IMR-90 (cell line): ENCODE data around the gene ABCA10. TPM values are rescaled to one million over a fixed set of nuclear protein-coding genes. Genes with fewer than 3 reads are reported as not detected.

Experiments
- ATAC-seq: fragments of 200-7000 bp; cut with Tn5 transposase; 2 replicates; pipeline ENCODE4 v1.9.1; 2020; ENCODE audit warnings: low read depth, mild to moderate bottlenecking, moderate library complexity
- Bru-seq: library from RNA; stranded (reverse); fragments of 400-500 nt; gene quantifications from one replicate; lab custom pipeline; 2021; lab: Mats Ljungman, UMichigan
- BruChase-seq, 2 experiments: library from RNA; stranded (reverse); fragments of 400-500 nt; gene quantifications; one replicate each; lab custom pipeline; 2021; lab: Mats Ljungman, UMichigan
- BruUV-seq: library from RNA; stranded (reverse); fragments of 400-500 nt; replicated peaks from 2 replicates; lab custom pipeline; 2021; lab: Mats Ljungman, UMichigan
- CTCF ChIA-PET: fragments of 300-600 bp; formaldehyde crosslinking; extraction: SDS; loops from one replicate; lab custom pipeline; 2021; ENCODE audit warnings: antibody characterized with exemption; lab: Yijun Ruan, JAX
- POLR2A ChIA-PET: fragments of 300-600 bp; sonication (Branson Sonifier 250); formaldehyde crosslinking; loops from one replicate; lab custom pipeline; 2022; ENCODE audit warnings: antibody characterized with exemption; ENCODE audit not compliant: unreplicated experiment; lab: Charles Lee
- DNase-seq: peaks from one replicate; pipeline ENCODE4 v3.0.0; 2013
- H2AFZ ChIP-seq: replicated peaks from 2 replicates; pipeline ENCODE3; 2013; ENCODE audit warnings: low read length, mild to moderate bottlenecking; ENCODE audit not compliant: poor library complexity
- H2AK5ac ChIP-seq: 2 replicates; pipeline ENCODE4 v1.6.1; 2013; ENCODE audit warnings: low read depth, low read length, inconsistent platforms
- H2AK9ac ChIP-seq: replicated peaks from 2 replicates; pipeline ENCODE3; 2013; ENCODE audit warnings: mild to moderate bottlenecking, low read depth, low read length, moderate library complexity; ENCODE audit not compliant: poor library complexity
- H2BK120ac ChIP-seq: 2 replicates; pipeline ENCODE4 v1.6.1; 2013; ENCODE audit warnings: low read depth, low read length, inconsistent platforms
- H2BK15ac ChIP-seq: 3 replicates; pipeline ENCODE4 v1.6.1; 2013; ENCODE audit warnings: low read depth, low read length, inconsistent platforms
- H2BK20ac ChIP-seq: 2 replicates; pipeline ENCODE4 v1.6.1; 2013; ENCODE audit warnings: low read depth, mild to moderate bottlenecking, inconsistent platforms, low read length, moderate library complexity
- H2BK5ac ChIP-seq: 2 replicates; pipeline ENCODE4 v1.6.1; 2013; ENCODE audit warnings: mild to moderate bottlenecking, low read depth, low read length, inconsistent platforms; ENCODE audit not compliant: poor library complexity, severe bottlenecking
- H3K14ac ChIP-seq: replicated peaks from 2 replicates; pipeline ENCODE4 v1.6.1; 2013; ENCODE audit warnings: low read depth, low read length, inconsistent platforms
- H3K18ac ChIP-seq: 2 replicates; pipeline ENCODE4 v1.6.1; 2013; ENCODE audit warnings: low read depth, low read length, control low read depth
- H3K23ac ChIP-seq: 2 replicates; pipeline ENCODE4 v1.6.1; 2013; ENCODE audit warnings: low read depth, low read length, inconsistent platforms
- H3K27ac ChIP-seq: 2 replicates; pipeline ENCODE4 v1.5.1; 2013; ENCODE audit warnings: mild to moderate bottlenecking, control low read depth, low read length; ENCODE audit not compliant: insufficient read depth
- H3K27me3 ChIP-seq: 2 replicates; pipeline ENCODE4 v1.6.1; 2013; ENCODE audit warnings: low read length; ENCODE audit not compliant: control insufficient read depth, insufficient read depth
- H3K36me3 ChIP-seq: 2 replicates; pipeline ENCODE4 v1.6.1; 2013; ENCODE audit warnings: low read length, mixed read lengths; ENCODE audit not compliant: control insufficient read depth, insufficient read depth
- H3K4ac ChIP-seq: 2 replicates; pipeline ENCODE4 v1.6.1; 2013; ENCODE audit warnings: low read depth, low read length, inconsistent platforms
- H3K4me1 ChIP-seq: 2 replicates; pipeline ENCODE4 v1.6.1; 2013; ENCODE audit warnings: low read length, mixed read lengths; ENCODE audit not compliant: control insufficient read depth, insufficient read depth
- H3K4me2 ChIP-seq: 2 replicates; pipeline ENCODE4 v1.6.1; 2013; ENCODE audit warnings: low read depth, mild to moderate bottlenecking, control low read depth, low read length, moderate library complexity
- H3K4me3 ChIP-seq: 2 replicates; pipeline ENCODE4 v1.5.1; 2013; ENCODE audit warnings: low read depth, mild to moderate bottlenecking, control low read depth, low read length, moderate library complexity; ENCODE audit not compliant: insufficient read depth
- H3K56ac ChIP-seq: 2 replicates; pipeline ENCODE4 v1.6.1; 2013; ENCODE audit warnings: low read length, inconsistent platforms; ENCODE audit not compliant: insufficient read depth; ENCODE audit errors: extremely low read depth
- H3K79me1 ChIP-seq, 2 experiments: 2 replicates each; pipeline ENCODE4 v1.6.1; 2013; ENCODE audit warnings: low read length in 2 of 2, inconsistent platforms in 1 of 2, low read depth in 1 of 2
- H3K9ac ChIP-seq: 2 replicates; pipeline ENCODE4 v1.6.1; 2013; ENCODE audit warnings: low read depth, low read length, control low read depth
- H3K9me1 ChIP-seq: 2 replicates; pipeline ENCODE4 v1.6.1; 2013; ENCODE audit warnings: low read length, inconsistent platforms; ENCODE audit not compliant: insufficient read depth
- H3K9me3 ChIP-seq: 2 replicates; pipeline ENCODE4 v1.6.1; 2013; ENCODE audit warnings: low read length; ENCODE audit not compliant: control insufficient read depth, insufficient read depth
- H4K20me1 ChIP-seq: 2 replicates; pipeline ENCODE4 v1.6.1; 2013; ENCODE audit warnings: low read length, inconsistent platforms; ENCODE audit not compliant: insufficient read depth
- H4K5ac ChIP-seq: 2 replicates; pipeline ENCODE4 v1.6.1; 2013; ENCODE audit warnings: mild to moderate bottlenecking, low read depth, low read length, control low read depth
- H4K8ac ChIP-seq, 2 experiments: 2 replicates each; pipeline ENCODE4 v1.6.1; 2013; ENCODE audit warnings: low read depth in 2 of 2, low read length in 2 of 2, control low read depth in 1 of 2, inconsistent platforms in 1 of 2
- H4K91ac ChIP-seq: 2 replicates; pipeline ENCODE4 v1.6.1; 2013; ENCODE audit warnings: low read depth, low read length, inconsistent platforms; ENCODE audit not compliant: insufficient read depth
- BHLHE40 ChIP-seq: fragments of 150-350 bp; IDR thresholded peaks from 2 replicates; pipeline ENCODE4 v1.6.1; 2016; ENCODE audit warnings: mild to moderate bottlenecking, low read depth, low read length
- CEBPB ChIP-seq: IDR thresholded peaks from 2 replicates; pipeline ENCODE4 v1.6.1; 2012; ENCODE audit warnings: low read depth, low read length, improper control_type of control experiment
- CHD1 ChIP-seq: IDR thresholded peaks from 2 replicates; pipeline ENCODE4 v1.6.1; 2012; ENCODE audit warnings: low read depth, low read length, improper control_type of control experiment
- CTCF ChIP-seq: conservative IDR thresholded peaks from 2 replicates; pipeline ENCODE4 v1.5.1; 2012; ENCODE audit warnings: mild to moderate bottlenecking, low read depth, low read length, improper control_type of control experiment
- ELK1 ChIP-seq: fragments of 150-350 bp; IDR thresholded peaks from 2 replicates; pipeline ENCODE4 v1.6.1; 2016; ENCODE audit warnings: low read depth, mild to moderate bottlenecking, low read length, moderate library complexity, borderline replicate concordance
- FOS ChIP-seq: fragments of 150-350 bp; IDR thresholded peaks from 2 replicates; pipeline ENCODE4 v1.6.1; 2016; ENCODE audit warnings: low read depth, low read length
- MAFK ChIP-seq: IDR thresholded peaks from 2 replicates; pipeline ENCODE4 v1.6.1; 2012; ENCODE audit warnings: low read depth, low read length, improper control_type of control experiment
- MAZ ChIP-seq: IDR thresholded peaks from 2 replicates; pipeline ENCODE4 v1.6.1; 2012; ENCODE audit warnings: low read depth, mild to moderate bottlenecking, low read length, improper control_type of control experiment, moderate library complexity, borderline replicate concordance
- MXI1 ChIP-seq: IDR thresholded peaks from 2 replicates; pipeline ENCODE4 v1.6.1; 2012; ENCODE audit warnings: low read depth, mild to moderate bottlenecking, low read length, moderate library complexity, borderline replicate concordance
- NFE2L2 ChIP-seq: fragments of 150-350 bp; IDR thresholded peaks from 2 replicates; pipeline ENCODE4 v1.6.1; 2016; ENCODE audit warnings: low read depth, mild to moderate bottlenecking, low read length
- POLR2A ChIP-seq: IDR thresholded peaks from 2 replicates; pipeline ENCODE4 v1.6.1; 2012; ENCODE audit warnings: mild to moderate bottlenecking, low read depth, low read length
- RAD21 ChIP-seq: IDR thresholded peaks from 2 replicates; pipeline ENCODE4 v1.6.1; 2012; ENCODE audit warnings: low read length, improper control_type of control experiment
- RCOR1 ChIP-seq: IDR thresholded peaks from 2 replicates; pipeline ENCODE4 v1.6.1; 2012; ENCODE audit warnings: mild to moderate bottlenecking, low read length, improper control_type of control experiment; ENCODE audit not compliant: insufficient replicate concordance
- RFX5 ChIP-seq: IDR thresholded peaks from 2 replicates; pipeline ENCODE4 v1.8.0; 2012; ENCODE audit warnings: low read depth, mild to moderate bottlenecking, low read length, moderate library complexity
- SMC3 ChIP-seq: fragments of 150-350 bp; IDR thresholded peaks from 2 replicates; pipeline ENCODE4 v1.6.1; 2016; ENCODE audit warnings: low read depth, mild to moderate bottlenecking, antibody characterized with exemption, low read length, moderate library complexity
- WGBS, 2 experiments: methylation state at CpG; one replicate each; pipeline versions ENCODE4 v1.1.5 to v1.1.7; 2013; ENCODE audit warnings: missing lambda C conversion rate in 2 of 2; ENCODE audit not compliant: insufficient read length in 1 of 2; ENCODE audit errors: extremely low coverage in 2 of 2; 5-methylcytosine and 5-hydroxymethylcytosine counted together
- dilution Hi-C: fragments of 300-500 bp; cut with HindIII; formaldehyde crosslinking; loops from one replicate; pipeline ENCODE4 v1.14.3; 2018; ENCODE audit warnings: low sequenced_read_pairs; ENCODE audit not compliant: unreplicated experiment
- in situ Hi-C: fragments of 300-500 bp; cut with MboI; formaldehyde crosslinking; loops from 3 replicates; pipeline ENCODE4 v1.14.3; 2019; ENCODE audit warnings: low sequenced_read_pairs, inconsistent platforms, mixed read lengths
- intact Hi-C: fragments of 100-400 bp; cut with micrococcal nuclease; formaldehyde crosslinking; loops from 2 replicates; pipeline ENCODE4 v1.10.0; 2022
- long read RNA-seq: library from polyadenylated mRNA; unstranded; transcript quantifications from one replicate; pipeline ENCODE4 v2.0.0, GENCODE V29; 2021; ENCODE audit not compliant: unreplicated experiment
- polyA plus RNA-seq, 3 experiments: library from polyadenylated mRNA; depleted of rRNA; stranded (reverse); fragments of >200 nt; gene quantifications; 2 replicates each; pipeline ENCODE4 v1.2.3, GENCODE V29; 2012; ENCODE audit warnings: low replicate concordance in 1 of 3
- total RNA-seq: library from RNA; depleted of rRNA; stranded (reverse); fragments of >200 nt; gene quantifications from 2 replicates; pipeline ENCODE4 v1.2.3, GENCODE V29; 2012; rRNA removed
- TF ChIP-seq, protein P1 (sequence below): fragments of 150-350 bp; IDR thresholded peaks from 2 replicates; pipeline ENCODE4 v1.6.1; 2017; ENCODE audit warnings: mild to moderate bottlenecking, antibody characterized with exemption, low read length, low read depth

ABCA10 gene
- total RNA-seq (under 0.01 TPM in 2 replicates), polyA plus RNA-seq (2012; rRNA removed) (0.03 and 0.04 TPM in 2 replicates), Bru-seq, nascent RNA (percentile 33 among the genes with signal in this experiment), BruChase-seq, experiment 1, labeled RNA remaining after a 6-hour chase (percentile 30 among the genes with signal in this experiment), BruChase-seq, experiment 2, labeled RNA remaining after a 2-hour chase (percentile 36 among the genes with signal in this experiment)
- polyA plus RNA-seq (2012; cell fraction: cytosol; rRNA removed): not detected in 2 replicates
- polyA plus RNA-seq (2012; cell fraction: nucleus; rRNA removed; ENCODE audit: low replicate concordance): 0.05 and 0.75 TPM in 2 replicates
- long read RNA-seq: 0 reads

DNA sequence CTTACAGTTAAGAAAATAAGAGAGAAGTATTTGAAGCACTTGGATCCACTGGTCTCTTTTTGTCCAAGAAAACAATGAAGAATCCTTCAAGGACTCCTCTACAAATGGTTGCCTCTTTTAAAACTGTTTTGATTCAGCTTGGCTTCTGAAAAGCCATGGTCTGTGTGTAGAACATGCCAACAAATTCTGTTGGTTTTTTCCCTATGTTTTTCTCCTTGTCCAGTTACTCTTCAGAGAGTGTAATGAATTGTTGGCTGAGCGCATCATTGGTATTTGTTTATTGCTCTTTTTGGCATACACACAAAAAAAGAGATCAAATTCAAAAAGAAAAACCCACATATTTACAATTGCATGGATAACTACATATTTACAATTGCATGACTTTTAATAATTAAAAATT, at the start of gene ABCA10:
ABCA10 (minus strand) TSS at position 249 of the 400 bp plus-strand sequence. CDS start 3,466 bp downstream, outside the sequence.
- no peak within 1 kb of the TSS for H2AK5ac ChIP-seq
- H3K9me1 ChIP-seq: no peaks in the 10 kb centered on the region
- H3K79me1 ChIP-seq: no peaks in the 10 kb centered on the region
- TF ChIP-seq RFX5: no peak
- TF ChIP-seq, protein P1, sequence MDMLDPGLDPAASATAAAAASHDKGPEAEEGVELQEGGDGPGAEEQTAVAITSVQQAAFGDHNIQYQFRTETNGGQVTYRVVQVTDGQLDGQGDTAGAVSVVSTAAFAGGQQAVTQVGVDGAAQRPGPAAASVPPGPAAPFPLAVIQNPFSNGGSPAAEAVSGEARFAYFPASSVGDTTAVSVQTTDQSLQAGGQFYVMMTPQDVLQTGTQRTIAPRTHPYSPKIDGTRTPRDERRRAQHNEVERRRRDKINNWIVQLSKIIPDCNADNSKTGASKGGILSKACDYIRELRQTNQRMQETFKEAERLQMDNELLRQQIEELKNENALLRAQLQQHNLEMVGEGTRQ: no peak
- no peak for TF ChIP-seq ELK1
- TF ChIP-seq RCOR1: no peak
- TF ChIP-seq MAFK: no peak
- TF ChIP-seq CHD1: no peak
- no peak for TF ChIP-seq CEBPB
- TF ChIP-seq MXI1: no peak
- no peak for TF ChIP-seq FOS
- TF ChIP-seq SMC3: no peak
- no peak for TF ChIP-seq NFE2L2
- no peak for TF ChIP-seq BHLHE40
- no peak for TF ChIP-seq CTCF
- TF ChIP-seq POLR2A: no peak
- no peak for TF ChIP-seq RAD21
- no peak for TF ChIP-seq MAZ
- H3K27ac ChIP-seq: no peak within 1 kb of the TSS
- H4K20me1 ChIP-seq: no peaks in the 10 kb centered on the region
- H4K91ac ChIP-seq: no peak within 1 kb of the TSS
- H2BK15ac ChIP-seq: no peak within 1 kb of the TSS
- in situ Hi-C loops: no loop called here
- H3K4me2 ChIP-seq: no peak within 1 kb of the TSS
- no peak within 1 kb of the TSS for H3K23ac ChIP-seq
- H3K27me3 ChIP-seq: no peaks in the 10 kb centered on the region
- H2AK9ac ChIP-seq: no peak within 1 kb of the TSS
- no peak within 1 kb of the TSS for H2BK20ac ChIP-seq
- dilution Hi-C loops: no loop called here
- no peaks in the 10 kb centered on the region for H3K4me1 ChIP-seq
- intact Hi-C loops: no loop called here
- H3K14ac ChIP-seq: no peak within 1 kb of the TSS
- WGBS, 2 experiments: no CpG with 5 or more reads among the region's 1 CpG
- H4K5ac ChIP-seq: no peak within 1 kb of the TSS
- H3K4me3 ChIP-seq: no peak within 1 kb of the TSS
- H3K9ac ChIP-seq: no peak within 1 kb of the TSS
- ATAC-seq (peak; percentile 71), DNase-seq (peak; percentile 8)
- CTCF ChIA-PET: no interaction called here
- H3K4ac ChIP-seq: no peak within 1 kb of the TSS
- H3K56ac ChIP-seq: no peak within 1 kb of the TSS
- H3K36me3 ChIP-seq: no peaks in the 10 kb centered on the region
- H2BK120ac ChIP-seq: no peak within 1 kb of the TSS
- BruUV-seq: no TSS peak
- H3K9me3 ChIP-seq: no peaks in the 10 kb centered on the region
- POLR2A ChIA-PET: no interaction called here
- no peak within 1 kb of the TSS for H3K18ac ChIP-seq
- no peak within 1 kb of the TSS for H2BK5ac ChIP-seq
- H4K8ac ChIP-seq: no peak within 1 kb of the TSS
- no peak within 1 kb of the TSS for H2AFZ ChIP-seq
